Body of pancreas (tissue), 4 donors: ENCODE measurements around the gene RALGAPA1.

Experiments
- POLR2A ChIP-seq, 3 donors: fragments of 450-650 bp; IDR thresholded peaks; one replicate each; pipeline ENCODE4 v1.6.1; 2016; ENCODE audit warnings: antibody characterized with exemption in 3 of 3, mild to moderate bottlenecking in 2 of 3
- TF ChIP-seq, protein P1 (sequence below), 7 experiments: fragments of 450-650 bp in 4 of 7; fragments of 200-600 bp in 3 of 7; sonication (generic) in 3 of 7; IDR thresholded peaks; one replicate each; pipeline ENCODE4 v1.5.1; 2016 to 2019; ENCODE audit warnings: antibody characterized with exemption in 7 of 7

DNA sequence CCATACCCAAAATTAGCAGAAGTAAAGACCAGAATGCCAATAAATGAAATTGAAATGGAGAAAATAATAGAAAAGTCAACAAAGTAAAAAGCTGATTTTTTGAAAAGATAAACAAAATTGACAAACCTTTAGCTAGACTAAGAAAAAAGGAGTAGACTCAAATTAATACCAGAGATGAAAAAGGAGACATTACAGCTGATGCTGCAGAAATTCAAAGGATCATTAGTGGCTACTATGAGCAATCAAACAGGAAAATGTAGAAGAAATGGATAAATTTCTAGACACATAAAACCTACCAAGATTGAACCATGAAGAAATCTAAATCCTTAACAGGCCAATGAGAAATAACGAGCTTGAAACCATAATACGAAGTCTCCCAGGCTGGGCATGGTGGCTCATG lies 309.9 kb downstream of the RALGAPA1 start:
- TF ChIP-seq, protein P1, sequence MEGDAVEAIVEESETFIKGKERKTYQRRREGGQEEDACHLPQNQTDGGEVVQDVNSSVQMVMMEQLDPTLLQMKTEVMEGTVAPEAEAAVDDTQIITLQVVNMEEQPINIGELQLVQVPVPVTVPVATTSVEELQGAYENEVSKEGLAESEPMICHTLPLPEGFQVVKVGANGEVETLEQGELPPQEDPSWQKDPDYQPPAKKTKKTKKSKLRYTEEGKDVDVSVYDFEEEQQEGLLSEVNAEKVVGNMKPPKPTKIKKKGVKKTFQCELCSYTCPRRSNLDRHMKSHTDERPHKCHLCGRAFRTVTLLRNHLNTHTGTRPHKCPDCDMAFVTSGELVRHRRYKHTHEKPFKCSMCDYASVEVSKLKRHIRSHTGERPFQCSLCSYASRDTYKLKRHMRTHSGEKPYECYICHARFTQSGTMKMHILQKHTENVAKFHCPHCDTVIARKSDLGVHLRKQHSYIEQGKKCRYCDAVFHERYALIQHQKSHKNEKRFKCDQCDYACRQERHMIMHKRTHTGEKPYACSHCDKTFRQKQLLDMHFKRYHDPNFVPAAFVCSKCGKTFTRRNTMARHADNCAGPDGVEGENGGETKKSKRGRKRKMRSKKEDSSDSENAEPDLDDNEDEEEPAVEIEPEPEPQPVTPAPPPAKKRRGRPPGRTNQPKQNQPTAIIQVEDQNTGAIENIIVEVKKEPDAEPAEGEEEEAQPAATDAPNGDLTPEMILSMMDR (IDR thresholded peaks at IDR 0.05) = no peak
- no peak for TF ChIP-seq POLR2A (IDR thresholded peaks at IDR 0.05)
